ENCODE data around the gene DHRSX. TPM values are rescaled to one million over a fixed set of nuclear protein-coding genes. Genes with fewer than 3 reads are reported as not detected.

The DHRSX gene
- total RNA-seq, 3 donors from 2014 or later, result 24.3 to 39.0 (median 29.2) TPM

DNA sequence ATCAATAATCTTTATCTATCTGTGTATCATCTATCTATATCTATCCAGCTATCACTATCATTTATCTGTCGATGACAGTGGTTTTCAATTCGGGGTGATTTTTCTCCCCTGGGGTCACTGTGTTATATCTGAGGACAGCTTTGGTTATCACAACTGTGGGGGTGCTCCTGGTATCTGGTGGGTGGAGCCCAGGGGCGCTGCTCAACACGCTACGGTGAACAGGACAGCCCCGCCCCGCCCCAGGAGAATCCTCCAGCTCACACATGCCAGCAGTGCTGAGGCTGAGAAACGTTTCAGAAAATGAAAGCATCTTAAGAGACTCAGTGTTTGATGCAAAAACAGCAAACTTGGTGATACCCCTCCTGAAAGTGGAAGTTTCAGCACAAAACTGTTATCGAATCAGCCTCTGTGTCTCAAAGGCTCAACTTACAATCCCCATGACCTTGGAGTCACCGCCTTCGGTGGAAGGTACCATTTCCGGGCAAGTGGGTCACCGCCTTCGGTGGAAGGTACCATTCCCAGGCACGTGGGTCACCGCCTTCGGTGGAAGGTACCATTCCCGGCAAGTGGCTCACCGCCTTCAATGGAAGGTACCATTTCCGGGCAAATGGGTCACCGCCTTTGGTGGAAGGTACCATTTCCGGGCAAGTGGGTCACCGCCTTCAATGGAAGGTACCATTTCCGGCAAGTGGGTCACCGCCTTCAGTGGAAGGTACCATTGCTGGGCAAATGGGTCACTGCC, 315.3 kb downstream of the DHRSX start:
- intact Hi-C loops (cut with DNase I; ENCODE audit: low total_unique reads), result no loop called here
- DNase-seq (ENCODE audit: low spot score in 2 of 2), result no peak
- Histone ChIP-seq H3K4me1 (no peaks in the 10 kb centered on the region), H3K9me3 (peaks cover 0 to 17% of the 10 kb centered on the region in 2 donors), H3K36me3 (no peaks in the 10 kb centered on the region), H3K4me3 (no peak overlapping the region), H3K27me3 (no peaks in the 10 kb centered on the region), H3K27ac (no peak overlapping the region)
- TF ChIP-seq POLR2A (IDR thresholded peaks at IDR 0.05) (no peak), POLR2AphosphoS5 (IDR thresholded peaks at IDR 0.05) (no peak)
- TF ChIP-seq, protein P1, sequence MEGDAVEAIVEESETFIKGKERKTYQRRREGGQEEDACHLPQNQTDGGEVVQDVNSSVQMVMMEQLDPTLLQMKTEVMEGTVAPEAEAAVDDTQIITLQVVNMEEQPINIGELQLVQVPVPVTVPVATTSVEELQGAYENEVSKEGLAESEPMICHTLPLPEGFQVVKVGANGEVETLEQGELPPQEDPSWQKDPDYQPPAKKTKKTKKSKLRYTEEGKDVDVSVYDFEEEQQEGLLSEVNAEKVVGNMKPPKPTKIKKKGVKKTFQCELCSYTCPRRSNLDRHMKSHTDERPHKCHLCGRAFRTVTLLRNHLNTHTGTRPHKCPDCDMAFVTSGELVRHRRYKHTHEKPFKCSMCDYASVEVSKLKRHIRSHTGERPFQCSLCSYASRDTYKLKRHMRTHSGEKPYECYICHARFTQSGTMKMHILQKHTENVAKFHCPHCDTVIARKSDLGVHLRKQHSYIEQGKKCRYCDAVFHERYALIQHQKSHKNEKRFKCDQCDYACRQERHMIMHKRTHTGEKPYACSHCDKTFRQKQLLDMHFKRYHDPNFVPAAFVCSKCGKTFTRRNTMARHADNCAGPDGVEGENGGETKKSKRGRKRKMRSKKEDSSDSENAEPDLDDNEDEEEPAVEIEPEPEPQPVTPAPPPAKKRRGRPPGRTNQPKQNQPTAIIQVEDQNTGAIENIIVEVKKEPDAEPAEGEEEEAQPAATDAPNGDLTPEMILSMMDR (IDR thresholded peaks at IDR 0.05), result no peak

DNA sequence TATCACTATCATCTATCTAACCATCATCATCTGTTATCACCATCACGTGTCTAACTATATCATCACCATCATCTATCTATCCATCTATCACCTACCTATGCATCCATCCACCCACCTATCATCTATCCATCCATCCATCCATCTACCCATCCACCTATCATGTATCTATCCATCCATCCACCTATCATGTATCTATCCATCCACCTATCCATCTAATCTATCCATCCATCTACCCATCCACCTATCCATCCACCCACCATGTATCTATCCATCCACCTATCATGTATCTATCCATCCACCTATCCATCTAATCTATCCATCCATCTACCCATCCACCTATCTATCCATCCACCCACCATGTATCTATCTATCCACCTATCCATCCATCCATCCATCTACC, 316.7 kb downstream of the DHRSX start:
- Histone ChIP-seq H3K4me3 (no peak overlapping the region), H3K9me3 (peaks cover 0 to 17% of the 10 kb centered on the region in 2 donors), H3K4me1 (no peaks in the 10 kb centered on the region), H3K27ac (no peak overlapping the region), H3K27me3 (no peaks in the 10 kb centered on the region), H3K36me3 (no peaks in the 10 kb centered on the region)
- intact Hi-C loops (cut with DNase I; ENCODE audit: low total_unique reads), result no loop called here
- no peak for DNase-seq (ENCODE audit: low spot score in 2 of 2)
- TF ChIP-seq POLR2AphosphoS5 (IDR thresholded peaks at IDR 0.05) (no peak), POLR2A (IDR thresholded peaks at IDR 0.05) (no peak)
- TF ChIP-seq, protein P1 (IDR thresholded peaks at IDR 0.05), result no peak

DNA sequence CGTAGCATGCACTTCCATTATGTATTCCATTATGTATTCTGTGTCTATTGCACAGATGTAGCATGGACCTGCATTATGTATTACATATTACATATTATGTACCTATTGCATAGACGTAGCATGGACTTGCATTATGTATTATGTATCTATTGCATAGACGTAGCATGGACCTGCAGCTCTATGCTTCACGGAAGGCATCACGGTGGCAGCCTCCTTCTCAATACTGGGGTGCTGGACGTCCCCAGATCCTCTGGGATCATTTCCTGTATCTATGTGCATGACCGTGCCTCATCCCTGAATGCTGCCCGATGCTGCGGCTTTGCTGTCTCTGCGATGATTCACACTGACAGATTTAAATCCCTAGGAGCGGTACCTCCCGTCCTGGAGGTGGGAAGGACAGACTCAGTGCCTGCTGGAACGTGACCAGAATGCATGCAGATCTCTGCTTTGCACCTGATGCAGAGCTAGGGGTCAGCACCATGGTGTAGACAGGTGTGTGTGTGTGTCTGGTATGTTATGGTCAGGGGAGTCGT, 317.5 kb downstream of the DHRSX start:
- Histone ChIP-seq H3K4me1 (no peaks in the 10 kb centered on the region), H3K27ac (no peak overlapping the region), H3K36me3 (no peaks in the 10 kb centered on the region), H3K9me3 (peaks cover 0 to 17% of the 10 kb centered on the region in 2 donors), H3K4me3 (no peak overlapping the region), H3K27me3 (no peaks in the 10 kb centered on the region)
- intact Hi-C loops (cut with DNase I; ENCODE audit: low total_unique reads), result no loop called here
- DNase-seq (ENCODE audit: low spot score in 2 of 2), result no peak
- no peak for TF ChIP-seq POLR2A (IDR thresholded peaks at IDR 0.05)
- TF ChIP-seq, protein P1 (IDR thresholded peaks at IDR 0.05), result no peak
- no peak for TF ChIP-seq POLR2AphosphoS5 (IDR thresholded peaks at IDR 0.05)

DNA sequence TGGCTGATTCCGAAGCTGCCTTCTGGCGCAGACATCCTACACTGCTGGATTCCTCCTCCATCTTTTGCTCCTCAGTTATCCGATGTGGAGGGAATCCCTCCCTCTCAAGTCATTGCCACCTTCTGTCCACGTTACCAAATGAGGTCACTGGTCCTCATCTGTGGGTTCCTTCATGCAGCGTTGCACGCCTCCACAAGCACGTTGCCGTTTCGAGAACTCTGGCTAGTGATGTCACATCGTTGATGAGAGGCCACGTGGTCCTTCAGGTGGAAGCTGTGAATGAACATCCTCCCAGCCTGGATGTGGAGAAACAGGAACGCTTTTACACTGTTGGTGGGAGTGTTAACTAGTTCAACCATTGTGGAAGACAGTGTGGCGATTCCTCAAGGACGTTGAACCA, 323.2 kb downstream of the DHRSX start:
- H3K4me1 ChIP-seq, result no peaks in the 10 kb centered on the region
- no peaks in the 10 kb centered on the region for H3K36me3 ChIP-seq
- H3K4me3 ChIP-seq, result no peak overlapping the region
- H3K27ac ChIP-seq, result no peak overlapping the region
- DNase-seq (ENCODE audit: low spot score in 2 of 2), result no peak
- no peaks in the 10 kb centered on the region for H3K27me3 ChIP-seq
- intact Hi-C loops (cut with DNase I; ENCODE audit: low total_unique reads), result no loop called here
- TF ChIP-seq POLR2A (IDR thresholded peaks at IDR 0.05), result no peak
- TF ChIP-seq, protein P1 (IDR thresholded peaks at IDR 0.05), result no peak
- no peak for TF ChIP-seq POLR2AphosphoS5 (IDR thresholded peaks at IDR 0.05)
- no peaks in the 10 kb centered on the region for H3K9me3 ChIP-seq

DNA sequence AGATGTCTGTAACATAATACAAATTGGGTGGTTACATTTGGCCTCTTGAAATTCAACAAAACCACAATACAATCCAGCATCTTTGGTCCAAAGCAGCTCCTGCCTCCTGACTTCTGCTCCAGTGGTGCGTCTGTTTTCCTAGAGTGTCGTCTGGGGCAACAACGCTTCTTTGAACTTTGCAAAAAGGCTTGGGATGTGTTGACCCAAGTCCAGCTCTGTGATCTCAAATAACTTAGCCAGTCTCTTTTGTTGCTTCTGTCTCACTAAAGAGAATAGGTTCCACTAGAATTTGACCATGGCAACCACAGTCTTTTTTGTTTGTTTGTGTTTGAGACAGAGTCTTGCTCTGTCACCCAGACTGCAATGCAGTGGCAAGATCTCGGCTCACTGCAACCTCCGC, 324.0 kb downstream of the DHRSX start:
- H3K27me3 ChIP-seq, result no peaks in the 10 kb centered on the region
- TF ChIP-seq POLR2A (IDR thresholded peaks at IDR 0.05), result no peak
- DNase-seq (ENCODE audit: low spot score in 2 of 2), result no peak
- no peaks in the 10 kb centered on the region for H3K4me1 ChIP-seq
- no peak overlapping the region for H3K4me3 ChIP-seq
- intact Hi-C loops (cut with DNase I; ENCODE audit: low total_unique reads), result no loop called here
- H3K9me3 ChIP-seq, result no peaks in the 10 kb centered on the region
- H3K27ac ChIP-seq, result no peak overlapping the region
- no peaks in the 10 kb centered on the region for H3K36me3 ChIP-seq

Measured in breast epithelium (tissue), 4 donors.